HG03521 (cell line): ENCODE data around the gene RERE.
A peak's percentile ranks its signal among the peaks of the same experiment; 100 is the strongest.

ENCODE experiments used
- ATAC-seq: cut with Tn5 transposase; IDR thresholded peaks from one replicate; pipeline ENCODE4 v1.9.1; 2021; ENCODE audit warnings: mild to moderate bottlenecking, moderate library complexity; ENCODE audit not compliant: unreplicated experiment

The RERE gene

GRCh38 chr1:8437347-8437746 lies 380.1 kb downstream of the RERE start:
- no peak for ATAC-seq

GRCh38 chr1:8435569-8436071 lies 381.8 kb downstream of the RERE start:
- no peak for ATAC-seq

- no peak for ATAC-seq
Measured at GRCh38 chr1:8434101-8434500, 383.3 kb downstream of the RERE start.

- ATAC-seq: no peak
Measured at GRCh38 chr1:8431784-8432183, 385.7 kb downstream of the RERE start.

GRCh38 chr1:8431019-8431418 lies 386.4 kb downstream of the RERE start:
- ATAC-seq: no peak

- ATAC-seq: no peak
Measured at GRCh38 chr1:8430476-8430875, 387.0 kb downstream of the RERE start.

- no peak for ATAC-seq
Measured at GRCh38 chr1:8429549-8430110, 387.8 kb downstream of the RERE start.

- ATAC-seq: no peak
Measured at GRCh38 chr1:8428441-8428840, 389.0 kb downstream of the RERE start.

- no peak for ATAC-seq
Measured at GRCh38 chr1:8427986-8428385, 389.5 kb downstream of the RERE start.

- ATAC-seq: peak; percentile 60
Measured at GRCh38 chr1:8427493-8427892, 389.9 kb downstream of the RERE start.

- no peak for ATAC-seq
Measured at GRCh38 chr1:8426996-8427395, 390.4 kb downstream of the RERE start.

- ATAC-seq: no peak
Measured at GRCh38 chr1:8425781-8426161, 391.7 kb downstream of the RERE start.

GRCh38 chr1:8425150-8425780 lies 392.2 kb downstream of the RERE start:
- ATAC-seq: no peak

GRCh38 chr1:8424539-8425116 lies 392.8 kb downstream of the RERE start:
- no peak for ATAC-seq

- no peak for ATAC-seq
Measured at GRCh38 chr1:8423692-8424538, 393.5 kb downstream of the RERE start.

GRCh38 chr1:8423269-8423691 lies 394.2 kb downstream of the RERE start:
- no peak for ATAC-seq

GRCh38 chr1:8422510-8423268 lies 394.8 kb downstream of the RERE start:
- ATAC-seq: no peak

- no peak for ATAC-seq
Measured at GRCh38 chr1:8421721-8422120, 395.7 kb downstream of the RERE start.

- ATAC-seq: no peak
Measured at GRCh38 chr1:8420318-8420717, 397.1 kb downstream of the RERE start.

GRCh38 chr1:8419861-8420260 lies 397.6 kb downstream of the RERE start:
- no peak for ATAC-seq

- no peak for ATAC-seq
Measured at GRCh38 chr1:8419172-8419571, 398.3 kb downstream of the RERE start.
